Limb (tissue), 2 donors: Measurements from ENCODE around the gene PCDHGA11.
"Not testable (repeated sequence)": the region's sequence is repeated elsewhere in the genome, so short reads cannot be mapped to it uniquely, and the experiment has no call there.

Source experiments
- DNase-seq, 2 donors: peaks; one replicate each; pipeline ENCODE4 v3.0.0-alpha.2; 2016; ENCODE audit errors: extremely low spot score in 2 of 2

The PCDHGA11 gene

GRCh38 chr5:141420855-141421488 lies at the start of gene PCDHGA11:
Gene PCDHGA11, plus strand, starts transcription at chr5:141421051. Its CDS starts 177 bp downstream, at chr5:141421228.
- no peak for DNase-seq

DNA sequence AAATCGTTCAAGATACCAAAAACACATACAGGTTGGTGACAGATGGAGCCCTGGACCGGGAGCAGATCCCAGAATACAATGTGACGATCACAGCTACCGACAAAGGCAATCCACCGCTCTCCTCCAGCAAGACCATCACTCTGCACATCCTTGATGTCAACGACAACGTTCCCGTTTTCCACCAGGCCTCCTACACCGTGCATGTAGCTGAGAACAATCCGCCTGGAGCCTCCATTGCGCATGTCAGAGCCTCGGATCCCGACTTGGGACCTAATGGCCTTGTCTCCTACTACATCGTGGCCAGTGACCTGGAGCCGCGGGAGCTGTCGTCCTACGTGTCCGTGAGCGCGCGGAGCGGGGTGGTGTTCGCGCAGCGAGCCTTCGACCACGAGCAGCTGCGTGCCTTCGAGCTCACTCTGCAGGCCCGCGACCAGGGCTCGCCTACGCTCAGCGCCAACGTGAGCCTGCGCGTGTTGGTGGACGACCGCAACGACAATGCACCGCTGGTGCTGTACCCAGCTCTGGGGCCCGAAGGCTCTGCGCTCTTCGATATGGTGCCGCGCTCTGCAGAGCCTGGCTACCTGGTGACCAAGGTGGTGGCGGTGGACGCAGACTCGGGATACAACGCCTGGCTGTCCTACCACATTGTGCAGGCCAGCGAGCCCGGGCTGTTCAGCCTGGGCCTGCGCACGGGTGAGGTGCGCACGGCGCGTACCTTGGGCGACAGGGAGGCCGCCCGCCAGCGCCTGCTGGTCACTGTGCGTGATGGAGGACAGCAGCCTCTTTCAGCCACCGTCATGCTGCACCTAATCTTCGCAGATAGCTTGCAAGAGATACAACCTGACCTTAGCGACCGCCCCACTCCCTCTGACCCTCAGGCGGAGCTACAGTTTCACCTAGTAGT lies 49.0 kb upstream of the PCDHGA11 start:
- DNase-seq = no peak

GRCh38 chr5:141373673-141374317 lies 47.1 kb upstream of the PCDHGA11 start, which contains the start of gene PCDHGA6:
Gene PCDHGA6, plus strand, starts transcription at chr5:141373891. Its CDS starts 193 bp downstream, at chr5:141374084.
- DNase-seq = no peak

DNA sequence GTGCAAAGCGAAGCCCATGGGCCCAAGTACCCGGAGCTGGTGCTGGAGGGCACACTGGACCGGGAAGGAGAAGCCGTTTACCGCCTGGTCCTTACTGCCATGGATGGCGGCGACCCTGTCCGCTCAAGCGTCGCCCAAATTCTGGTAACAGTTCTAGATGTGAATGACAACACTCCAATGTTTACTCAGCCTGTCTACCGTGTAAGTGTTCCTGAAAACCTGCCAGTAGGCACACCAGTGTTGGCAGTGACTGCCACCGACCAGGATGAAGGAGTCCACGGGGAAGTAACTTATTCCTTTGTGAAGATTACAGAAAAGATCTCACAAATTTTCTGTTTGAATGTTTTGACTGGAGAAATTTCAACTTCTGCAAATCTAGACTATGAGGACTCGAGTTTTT lies 46.2 kb upstream of the PCDHGA11 start:
- DNase-seq = no peak

GRCh38 chr5:141375444-141376155 lies 45.3 kb upstream of the PCDHGA11 start:
- not testable (repeated sequence) for DNase-seq

- no peak for DNase-seq
Measured at GRCh38 chr5:141382469-141383294, 38.2 kb upstream of the PCDHGA11 start, which contains the start of gene PCDHGA7. Gene PCDHGA7, plus strand, starts transcription at chr5:141382742. Its CDS starts 158 bp downstream, at chr5:141382900.

DNA sequence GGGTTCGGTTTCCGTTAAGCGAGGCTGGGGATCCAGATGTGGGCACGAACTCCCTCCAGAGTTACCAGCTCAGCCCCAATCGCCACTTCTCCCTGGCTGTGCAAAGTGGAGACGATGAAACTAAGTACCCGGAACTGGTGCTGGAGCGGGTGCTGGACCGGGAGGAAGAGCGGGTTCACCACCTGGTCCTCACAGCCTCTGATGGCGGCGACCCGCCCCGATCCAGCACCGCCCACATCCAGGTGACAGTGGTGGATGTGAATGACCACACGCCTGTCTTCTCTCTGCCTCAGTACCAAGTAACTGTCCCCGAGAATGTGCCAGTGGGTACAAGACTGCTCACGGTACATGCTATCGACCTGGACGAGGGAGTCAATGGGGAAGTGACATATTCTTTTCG lies 37.5 kb upstream of the PCDHGA11 start:
- DNase-seq = no peak

GRCh38 chr5:141384471-141385267 lies 36.2 kb upstream of the PCDHGA11 start:
- DNase-seq = no peak

GRCh38 chr5:141387557-141388311 lies 33.1 kb upstream of the PCDHGA11 start, which contains the start of gene PCDHGB4:
Gene PCDHGB4, plus strand, starts transcription at chr5:141387698. Its CDS starts 187 bp downstream, at chr5:141387885.
- not testable (repeated sequence) for DNase-seq

GRCh38 chr5:141388661-141389060 lies 32.2 kb upstream of the PCDHGA11 start:
- DNase-seq = no peak

- no peak for DNase-seq
Measured at GRCh38 chr5:141389153-141390042, 31.5 kb upstream of the PCDHGA11 start.

- no peak for DNase-seq
Measured at GRCh38 chr5:141392429-141393198, 28.2 kb upstream of the PCDHGA11 start, which contains the start of gene PCDHGA8. Gene PCDHGA8, plus strand, starts transcription at chr5:141392633. Its CDS starts 181 bp downstream, at chr5:141392814.

- DNase-seq = no peak
Measured at GRCh38 chr5:141393267-141393666, 27.6 kb upstream of the PCDHGA11 start.

- not testable (repeated sequence) for DNase-seq
Measured at GRCh38 chr5:141394401-141395187, 26.3 kb upstream of the PCDHGA11 start.

DNA sequence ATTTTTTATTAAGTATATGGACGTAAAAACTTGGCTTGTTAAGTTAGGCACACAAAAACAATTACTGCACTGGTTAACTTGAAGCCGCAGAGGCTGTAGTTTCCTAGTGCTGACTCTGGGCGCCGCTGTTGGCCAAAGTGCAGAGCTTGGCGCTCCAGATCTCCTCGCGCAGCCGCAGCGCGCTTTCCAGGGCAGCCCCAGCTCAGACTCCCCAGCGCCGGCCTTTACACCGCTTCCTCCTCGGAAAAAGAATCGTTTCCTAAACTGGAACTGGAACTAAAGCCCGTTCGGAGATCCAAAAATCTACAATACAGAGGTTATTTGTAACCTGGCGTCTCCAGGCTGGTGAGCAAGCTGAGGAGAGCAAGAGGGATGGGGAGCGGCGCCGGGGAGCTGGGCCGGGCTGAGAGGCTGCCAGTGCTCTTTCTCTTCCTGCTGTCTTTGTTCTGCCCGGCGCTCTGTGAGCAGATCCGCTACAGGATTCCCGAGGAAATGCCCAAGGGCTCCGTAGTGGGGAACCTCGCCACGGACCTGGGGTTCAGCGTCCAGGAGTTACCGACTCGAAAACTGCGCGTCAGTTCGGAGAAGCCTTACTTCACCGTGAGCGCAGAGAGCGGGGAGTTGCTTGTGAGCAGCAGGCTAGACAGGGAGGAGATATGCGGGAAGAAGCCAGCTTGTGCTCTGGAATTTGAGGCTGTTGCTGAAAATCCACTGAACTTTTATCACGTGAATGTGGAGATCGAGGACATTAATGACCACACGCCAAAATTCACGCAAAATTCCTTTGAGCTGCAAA lies 22.9 kb upstream of the PCDHGA11 start, which contains the start of gene PCDHGB5:
Gene PCDHGB5 (plus strand): TSS at position 192 of the 796 bp plus-strand sequence. CDS start 181 bp downstream, at position 373.
- DNase-seq = not testable (repeated sequence)
